MM.1S (cell line): Measurements from ENCODE around the gene SH3BP1.

Experiments
- DNase-seq: peaks from one replicate; pipeline ENCODE4 v3.0.0-alpha.2; 2015
- H2AFZ ChIP-seq: fragments of 300-600 bp; sonication (generic); 2 replicates; pipeline ENCODE4 v1.6.0; 2016; ENCODE audit warnings: antibody characterized with exemption, low read length
- H3F3A ChIP-seq: fragments of 300-600 bp; sonication (generic); 2 replicates; pipeline ENCODE4 v1.6.1; 2016; ENCODE audit warnings: mild to moderate bottlenecking, antibody characterized with exemption, low read length, moderate library complexity, mixed read lengths; ENCODE audit not compliant: insufficient read depth
- H3K27ac ChIP-seq: fragments of 300-600 bp; sonication (generic); 2 replicates; pipeline ENCODE4 v1.5.1; 2016; ENCODE audit warnings: mild to moderate bottlenecking, low read length
- H3K27me3 ChIP-seq: fragments of 300-600 bp; sonication (generic); replicated peaks from 2 replicates; pipeline ENCODE4 v1.6.0; 2016; ENCODE audit warnings: low read length; ENCODE audit not compliant: insufficient read depth
- H3K36me3 ChIP-seq: fragments of 300-600 bp; sonication (generic); replicated peaks from 2 replicates; pipeline ENCODE4 v1.6.1; 2016; ENCODE audit warnings: mild to moderate bottlenecking, low read length, mixed read lengths; ENCODE audit not compliant: insufficient read depth
- H3K4me1 ChIP-seq: fragments of 300-600 bp; sonication (generic); 2 replicates; pipeline ENCODE4 v1.6.1; 2016; ENCODE audit warnings: low read length, mixed read lengths
- H3K4me2 ChIP-seq: fragments of 300-600 bp; sonication (generic); 2 replicates; pipeline ENCODE4 v1.6.0; 2016; ENCODE audit warnings: low read depth, low read length
- H3K4me3 ChIP-seq: fragments of 300-600 bp; sonication (generic); 2 replicates; pipeline ENCODE4 v1.5.1; 2016; ENCODE audit warnings: low read length, mixed read lengths
- H3K79me2 ChIP-seq: fragments of 300-600 bp; sonication (generic); 2 replicates; pipeline ENCODE4 v1.6.1; 2016; ENCODE audit warnings: mixed run types, low read length, mixed read lengths
- H3K9ac ChIP-seq: fragments of 300-600 bp; sonication (generic); 2 replicates; pipeline ENCODE4 v1.6.1; 2016; ENCODE audit warnings: low read length, mixed read lengths
- H3K9me2 ChIP-seq: fragments of 300-600 bp; sonication (generic); replicated peaks from 2 replicates; pipeline ENCODE4 v1.6.1; 2016; ENCODE audit warnings: mild to moderate bottlenecking, low read length, mixed read lengths; ENCODE audit not compliant: insufficient read depth
- H3K9me3 ChIP-seq: fragments of 300-600 bp; sonication (generic); replicated peaks from 2 replicates; pipeline ENCODE4 v1.6.1; 2016; ENCODE audit warnings: mild to moderate bottlenecking, low read length, mixed read lengths; ENCODE audit not compliant: insufficient read depth
- H4K20me1 ChIP-seq: fragments of 300-600 bp; sonication (generic); 2 replicates; pipeline ENCODE4 v1.6.1; 2016; ENCODE audit warnings: mild to moderate bottlenecking, low read length, moderate library complexity, mixed read lengths; ENCODE audit not compliant: insufficient read depth
- EZH2 ChIP-seq: fragments of 300-600 bp; sonication (generic); optimal IDR thresholded peaks from 2 replicates; pipeline ENCODE3; 2017; ENCODE audit warnings: low read depth, mild to moderate bottlenecking, antibody characterized with exemption, low read length, mixed read lengths
- EZH2phosphoT487 ChIP-seq: fragments of 300-600 bp; sonication (generic); IDR thresholded peaks from 2 replicates; pipeline ENCODE4 v1.6.1; 2018; ENCODE audit warnings: antibody characterized with exemption, low read length
- TF ChIP-seq, protein P1 (sequence below): fragments of 300-600 bp; sonication (generic); IDR thresholded peaks from 2 replicates; pipeline ENCODE4 v1.5.1; 2016; ENCODE audit warnings: antibody characterized with exemption, low read length, mixed read lengths

The SH3BP1 gene

DNA sequence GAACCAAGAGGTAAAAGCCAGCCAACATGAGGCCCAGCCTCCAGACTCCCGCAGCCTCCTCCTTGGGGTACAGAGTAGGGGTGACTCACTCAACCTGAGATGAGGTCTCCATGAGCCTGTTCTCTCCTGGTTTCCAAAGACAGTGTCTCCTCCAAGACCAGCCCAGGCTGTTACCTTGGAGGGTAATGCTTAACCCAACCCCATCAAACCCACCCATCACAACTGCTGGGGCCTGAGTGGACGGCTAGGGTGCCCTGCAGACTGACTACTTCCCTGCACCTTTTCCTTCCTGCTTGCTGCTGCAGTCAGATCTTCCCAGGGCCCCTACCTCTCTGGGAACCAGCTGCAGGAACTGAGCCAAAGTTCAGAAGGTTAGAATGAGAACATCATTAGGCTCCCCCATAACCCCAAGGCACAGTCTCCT, 41.5 kb downstream of the SH3BP1 start:
- Histone ChIP-seq H2AFZ (peak overlapping the region; percentile 24; the same call in 1 of the 2 replicates), H3F3A (peaks cover 32% of the 10 kb centered on the region), H3K4me1 (peaks cover 23% of the 10 kb centered on the region), H3K4me3 (no peak overlapping the region), H3K9me2 (no peaks in the 10 kb centered on the region), H3K4me2 (no peak overlapping the region), H3K36me3 (no peaks in the 10 kb centered on the region), H3K27ac (no peak overlapping the region), H3K9me3 (no peaks in the 10 kb centered on the region), H4K20me1 (no peaks in the 10 kb centered on the region), H3K79me2 (peaks cover 14% of the 10 kb centered on the region), H3K27me3 (no peaks in the 10 kb centered on the region), H3K9ac (no peak overlapping the region)
- TF ChIP-seq EZH2phosphoT487 (no peak), EZH2 (no peak)
- TF ChIP-seq, protein P1, sequence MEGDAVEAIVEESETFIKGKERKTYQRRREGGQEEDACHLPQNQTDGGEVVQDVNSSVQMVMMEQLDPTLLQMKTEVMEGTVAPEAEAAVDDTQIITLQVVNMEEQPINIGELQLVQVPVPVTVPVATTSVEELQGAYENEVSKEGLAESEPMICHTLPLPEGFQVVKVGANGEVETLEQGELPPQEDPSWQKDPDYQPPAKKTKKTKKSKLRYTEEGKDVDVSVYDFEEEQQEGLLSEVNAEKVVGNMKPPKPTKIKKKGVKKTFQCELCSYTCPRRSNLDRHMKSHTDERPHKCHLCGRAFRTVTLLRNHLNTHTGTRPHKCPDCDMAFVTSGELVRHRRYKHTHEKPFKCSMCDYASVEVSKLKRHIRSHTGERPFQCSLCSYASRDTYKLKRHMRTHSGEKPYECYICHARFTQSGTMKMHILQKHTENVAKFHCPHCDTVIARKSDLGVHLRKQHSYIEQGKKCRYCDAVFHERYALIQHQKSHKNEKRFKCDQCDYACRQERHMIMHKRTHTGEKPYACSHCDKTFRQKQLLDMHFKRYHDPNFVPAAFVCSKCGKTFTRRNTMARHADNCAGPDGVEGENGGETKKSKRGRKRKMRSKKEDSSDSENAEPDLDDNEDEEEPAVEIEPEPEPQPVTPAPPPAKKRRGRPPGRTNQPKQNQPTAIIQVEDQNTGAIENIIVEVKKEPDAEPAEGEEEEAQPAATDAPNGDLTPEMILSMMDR: no peak
- no peak for DNase-seq

GRCh38 chr22:37681556-37682049, 42.1 kb downstream of the SH3BP1 start:
- Histone ChIP-seq H3K9me3 (no peaks in the 10 kb centered on the region), H3K27ac (no peak overlapping the region), H3K4me2 (no peak overlapping the region), H3K36me3 (no peaks in the 10 kb centered on the region), H3K9ac (no peak overlapping the region), H3K27me3 (no peaks in the 10 kb centered on the region), H4K20me1 (no peaks in the 10 kb centered on the region), H3K79me2 (peaks cover 12% of the 10 kb centered on the region), H3K4me1 (peaks cover 23% of the 10 kb centered on the region), H3K4me3 (no peak overlapping the region), H2AFZ (peak overlapping the region; percentile 24), H3F3A (peaks cover 27% of the 10 kb centered on the region), H3K9me2 (no peaks in the 10 kb centered on the region)
- no peak for TF ChIP-seq EZH2phosphoT487
- TF ChIP-seq, protein P1: peak; percentile 96
- peak; percentile 82 for DNase-seq

GRCh38 chr22:37684803-37685615, 45.5 kb downstream of the SH3BP1 start:
- Histone ChIP-seq H3F3A (peaks cover 21% of the 10 kb centered on the region), H3K79me2 (peaks cover 26% of the 10 kb centered on the region), H3K4me1 (peaks cover 20% of the 10 kb centered on the region), H3K9me3 (no peaks in the 10 kb centered on the region), H3K4me3 (peak overlapping the region; percentile 8; the same call in 1 of the 2 replicates), H4K20me1 (no peaks in the 10 kb centered on the region), H3K27ac (peak overlapping the region; percentile 54; the same call in 1 of the 2 replicates), H3K9me2 (no peaks in the 10 kb centered on the region), H2AFZ (peak overlapping the region; percentile 86), H3K4me2 (peak overlapping the region; percentile 82), H3K9ac (peak overlapping the region; percentile 14; the same call in 1 of the 2 replicates), H3K36me3 (no peaks in the 10 kb centered on the region), H3K27me3 (no peaks in the 10 kb centered on the region)
- peak; percentile 40 for DNase-seq
- TF ChIP-seq, protein P1: no peak
- TF ChIP-seq EZH2: no peak
- no peak for TF ChIP-seq EZH2phosphoT487
